Stimulated activated CD8-positive, alpha-beta memory T cell treated with anti-CD3 and anti-CD28 coated beads, Interleukin-7, amount 100 ng/mL, for 1 hour (primary cell): ENCODE results near the gene AGAP3.
A peak's percentile ranks its signal among the peaks of the same experiment; 100 is the strongest.

Source experiments
- DNase-seq, 2 donors: peaks; one replicate each; pipeline ENCODE4 v3.0.0-alpha.2; 2020; ENCODE audit warnings: low read depth in 2 of 2

Gene AGAP3

DNA sequence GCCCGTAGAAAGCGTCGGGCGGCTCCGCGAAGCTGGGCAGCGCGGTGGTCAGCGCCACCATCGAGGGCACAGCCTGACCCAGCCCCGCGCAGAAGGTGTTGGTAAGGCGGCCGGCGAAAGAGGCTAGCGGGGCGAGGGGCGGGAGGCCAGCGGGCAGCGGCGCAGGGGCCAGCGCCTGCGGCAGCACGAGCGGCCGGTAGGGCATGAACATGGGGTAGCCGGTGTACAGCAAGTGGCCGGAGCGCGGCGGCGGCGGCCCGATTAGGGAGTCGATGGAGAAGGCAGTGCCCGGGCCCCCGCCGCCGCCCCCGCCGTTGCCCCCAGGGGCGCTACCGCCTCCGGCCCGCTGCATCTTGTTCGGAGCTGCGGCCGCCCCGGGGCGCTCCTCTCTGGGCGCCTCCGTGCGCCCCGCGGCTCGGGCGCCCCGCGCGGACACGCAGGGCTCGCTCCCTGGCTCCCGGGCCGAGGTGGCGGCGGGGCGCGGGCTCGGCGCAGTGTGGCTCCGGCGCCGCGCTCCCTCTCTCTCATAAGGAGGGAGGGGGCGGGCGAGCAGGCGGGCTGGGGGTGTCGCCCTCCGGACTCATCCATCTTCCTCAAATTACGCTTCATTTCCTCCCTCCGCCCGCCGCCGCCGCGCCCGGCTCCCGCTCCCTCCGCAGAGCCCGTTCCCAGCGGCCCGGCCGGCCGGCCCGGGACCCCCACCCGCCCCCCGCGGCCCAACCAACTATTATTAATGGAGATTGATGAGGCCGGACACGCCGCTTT lies 81.1 kb downstream of the AGAP3 start, which contains the start of gene GBX1:
Gene GBX1 (minus strand): TSS at position 498 of the 765 bp plus-strand sequence. CDS start 146 bp downstream, at position 352.
- no peak for DNase-seq

DNA sequence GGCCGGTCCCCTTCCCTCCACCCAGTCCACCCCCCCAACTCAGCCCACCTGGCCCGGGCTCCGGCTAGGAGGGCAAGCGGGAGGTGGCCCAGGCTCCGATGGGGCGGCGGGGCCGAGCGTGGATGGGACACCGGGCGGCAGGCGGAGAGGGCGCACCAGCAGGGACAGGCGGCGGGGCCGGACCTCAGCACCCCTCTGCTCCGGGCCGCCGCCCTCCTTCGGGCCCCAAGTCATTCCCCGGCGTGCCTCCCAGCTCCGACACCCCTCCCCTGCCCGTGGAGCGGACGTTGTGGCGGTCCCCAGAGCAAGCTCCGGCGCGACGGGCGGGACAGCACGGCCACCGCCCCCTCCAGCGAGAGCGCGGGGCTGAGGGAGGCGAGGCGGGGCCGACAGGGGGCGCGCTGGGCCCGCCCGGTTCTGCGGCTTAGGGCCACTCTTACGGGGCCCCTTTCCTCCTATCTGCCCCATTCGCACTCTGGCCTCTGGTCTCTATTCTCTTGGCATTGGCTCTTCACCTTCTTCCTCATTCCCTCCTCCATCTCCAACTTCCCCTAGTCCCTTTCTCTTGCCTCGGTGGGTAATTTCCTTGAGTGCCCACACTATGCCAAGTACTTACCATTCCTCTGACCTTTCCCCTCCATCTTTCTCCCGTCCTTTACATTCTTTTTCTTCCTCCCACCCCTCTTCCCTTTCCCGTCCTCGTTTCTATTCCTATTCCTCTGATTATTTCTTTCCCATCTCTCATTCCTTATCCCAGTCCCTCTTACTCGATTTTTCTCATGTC lies 81.9 kb downstream of the AGAP3 start:
- DNase-seq, result peak in 1 of 2 donors; percentile 33

DNA sequence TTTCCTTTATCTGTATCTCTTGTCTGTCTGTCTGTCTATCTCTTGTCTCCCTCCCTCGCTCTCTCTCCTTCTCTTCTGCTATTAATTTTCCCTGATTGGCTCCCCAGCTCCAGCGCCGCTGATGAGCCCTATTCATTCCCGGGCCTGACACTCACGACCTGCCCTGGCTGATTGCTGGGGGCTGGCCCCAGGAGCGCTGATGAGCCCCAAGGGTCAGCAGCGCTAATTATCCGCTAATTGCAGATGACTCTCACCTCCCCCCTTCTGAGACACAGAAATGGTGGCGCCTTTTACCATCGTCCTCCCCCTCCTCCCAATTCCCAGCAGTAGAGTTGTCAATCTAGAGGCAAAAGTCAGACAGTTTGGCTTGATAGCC lies 82.5 kb downstream of the AGAP3 start:
- DNase-seq, result no peak

DNA sequence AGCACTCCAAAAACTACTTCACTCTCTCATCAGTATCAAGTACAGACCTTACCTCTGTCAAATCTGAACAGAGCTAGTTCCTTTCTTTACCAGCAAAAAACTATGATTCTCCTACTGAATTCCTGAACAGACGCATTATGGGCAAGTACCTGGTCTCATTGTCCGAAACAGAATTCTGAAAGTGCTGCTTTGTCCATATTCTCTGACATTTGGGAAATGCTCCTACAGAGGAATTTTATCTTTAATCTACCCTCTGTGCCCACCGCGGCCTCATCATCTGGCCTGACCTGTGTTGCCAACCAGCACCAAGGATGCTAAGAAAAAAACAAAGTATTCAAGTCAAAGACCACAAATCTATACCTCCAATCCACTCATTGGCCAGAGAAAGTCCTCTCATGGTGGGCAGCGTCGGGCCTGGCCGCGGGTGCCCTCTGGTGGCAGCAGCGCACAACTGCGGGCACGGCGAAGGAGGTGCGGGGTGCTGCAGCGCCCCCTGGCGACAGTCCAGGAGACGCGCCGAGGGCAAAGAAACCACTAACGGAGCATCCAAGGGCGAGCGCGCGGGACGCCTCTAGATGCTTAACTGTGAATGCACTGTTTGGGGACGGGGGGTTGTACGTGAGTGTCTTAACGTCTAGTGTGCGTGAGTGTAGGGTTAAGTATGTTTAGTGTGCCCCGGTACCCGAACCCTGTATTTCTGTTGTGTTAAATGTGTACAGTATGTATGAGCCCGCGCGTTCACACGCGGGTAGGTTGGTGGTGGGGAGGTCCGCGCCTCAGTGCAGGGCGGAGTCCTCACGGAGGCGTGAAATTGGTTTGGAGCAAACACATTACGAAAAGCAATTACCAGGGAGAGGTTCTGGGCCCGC lies 86.2 kb downstream of the AGAP3 start:
- peak; percentile 53 to 60 for DNase-seq

DNA sequence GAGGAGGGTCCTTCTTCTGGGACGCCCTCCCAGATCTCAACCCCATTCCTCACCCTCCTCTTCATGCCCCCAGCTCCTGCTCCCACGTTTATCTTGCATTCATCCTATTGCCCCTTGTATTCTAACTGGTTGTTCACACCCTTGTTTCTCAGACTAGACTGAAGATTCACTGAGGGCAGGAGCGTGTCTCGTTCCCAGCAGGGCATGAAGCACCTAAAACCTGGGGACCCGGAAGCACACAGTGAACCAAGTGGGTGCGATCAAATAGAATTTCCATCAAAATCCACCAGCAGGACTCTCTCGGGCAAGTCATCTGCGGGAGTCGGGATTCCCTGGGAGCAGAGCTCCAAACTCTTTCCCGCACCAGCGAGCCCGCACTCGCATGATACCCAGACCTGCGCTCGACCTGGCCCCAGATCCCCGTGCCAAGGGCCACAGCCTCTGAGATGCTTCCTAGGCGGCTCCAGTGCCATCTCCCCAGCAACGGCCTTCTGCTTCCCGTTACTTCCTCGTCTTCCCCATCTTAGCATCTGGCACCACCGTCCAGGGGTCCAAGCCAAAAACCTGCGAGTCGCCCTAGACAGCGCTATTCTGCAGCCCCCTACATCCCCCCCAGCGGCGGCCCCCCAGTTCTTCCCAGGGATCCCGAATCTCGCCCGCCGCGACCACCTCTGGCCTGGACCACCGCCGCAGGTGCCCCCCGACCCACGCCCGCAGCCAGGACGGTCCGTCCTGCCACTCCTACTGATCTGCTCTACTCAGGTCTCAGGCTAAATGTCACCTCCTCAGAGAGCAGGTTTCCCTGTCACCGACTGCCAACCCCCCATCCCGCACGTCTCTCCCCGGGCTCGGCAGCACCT lies 87.3 kb downstream of the AGAP3 start:
- no peak for DNase-seq

DNA sequence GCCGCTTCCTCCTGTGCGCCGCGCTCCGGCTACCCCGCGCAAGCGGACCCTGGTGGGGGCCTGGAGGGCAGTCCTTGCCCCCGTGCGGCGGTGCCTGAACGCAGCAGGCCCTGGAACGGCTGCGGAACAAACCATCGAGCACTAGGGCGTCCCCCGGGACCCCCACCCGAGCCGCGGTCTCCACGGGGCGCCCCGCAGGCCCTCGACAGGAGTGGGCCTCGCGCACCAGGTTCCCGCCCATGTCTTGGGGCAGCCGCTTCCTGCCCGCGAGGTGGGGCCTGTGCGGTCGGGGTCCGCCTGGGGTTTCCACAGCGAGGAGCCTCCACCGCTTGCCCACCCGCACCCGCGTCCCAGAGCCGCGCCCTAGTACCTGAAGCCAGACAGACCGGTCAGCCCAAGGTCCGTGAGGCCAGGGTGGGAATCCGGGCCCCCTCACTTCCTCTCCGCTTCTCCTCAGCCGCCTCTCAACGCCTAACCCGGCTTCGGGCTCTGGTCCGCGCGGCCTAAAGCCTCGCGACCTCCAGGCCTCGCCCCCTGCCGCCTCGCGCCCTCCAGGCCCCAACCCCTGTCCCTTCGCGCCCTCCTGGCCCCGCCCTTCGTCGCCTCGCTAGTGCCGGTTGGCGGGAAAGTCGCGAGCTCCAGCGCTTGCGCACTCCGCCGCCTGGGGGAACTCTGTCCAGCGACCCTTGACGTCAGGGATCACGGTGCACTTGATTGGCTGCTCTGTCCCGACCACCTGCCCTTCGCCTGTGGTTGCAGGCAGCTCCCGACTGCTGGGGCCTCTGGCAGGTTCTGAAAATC lies 88.2 kb downstream of the AGAP3 start:
- no peak for DNase-seq

DNA sequence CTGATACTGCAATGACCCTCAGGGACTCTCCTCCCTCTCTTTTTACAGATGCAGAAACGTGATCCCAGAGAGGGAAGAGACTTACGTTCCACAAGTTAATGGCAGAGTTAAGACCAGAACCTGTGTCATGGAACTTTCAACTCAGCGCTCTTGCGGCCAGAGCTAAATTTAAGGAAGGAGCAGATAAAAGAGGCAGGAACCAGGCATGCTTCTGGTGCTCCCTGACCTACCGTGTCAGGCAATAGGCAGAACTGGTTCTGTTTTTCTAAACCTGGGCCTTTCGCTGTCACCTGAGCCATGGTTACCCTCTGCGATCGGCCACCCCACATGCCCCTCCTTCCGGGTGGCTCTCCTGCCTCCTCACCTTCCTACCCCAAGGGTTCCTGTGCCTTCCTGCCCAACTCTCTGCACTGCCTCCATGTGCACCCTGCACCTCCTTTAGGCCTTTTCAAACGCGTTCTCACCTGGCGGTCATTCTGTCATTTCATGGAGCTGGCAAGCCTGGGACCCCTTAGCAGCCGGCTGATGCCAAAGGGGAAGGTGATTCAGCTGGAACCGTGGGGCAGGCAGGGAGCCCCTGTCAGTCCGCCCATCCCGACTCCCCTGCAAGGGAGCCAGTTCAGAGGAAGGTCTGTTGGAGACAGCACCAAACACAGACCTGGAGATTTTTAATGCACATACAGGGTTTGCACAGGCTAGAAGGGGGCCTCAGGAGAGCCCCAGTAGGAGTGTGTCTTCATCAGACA lies 88.9 kb downstream of the AGAP3 start:
- no peak for DNase-seq

DNA sequence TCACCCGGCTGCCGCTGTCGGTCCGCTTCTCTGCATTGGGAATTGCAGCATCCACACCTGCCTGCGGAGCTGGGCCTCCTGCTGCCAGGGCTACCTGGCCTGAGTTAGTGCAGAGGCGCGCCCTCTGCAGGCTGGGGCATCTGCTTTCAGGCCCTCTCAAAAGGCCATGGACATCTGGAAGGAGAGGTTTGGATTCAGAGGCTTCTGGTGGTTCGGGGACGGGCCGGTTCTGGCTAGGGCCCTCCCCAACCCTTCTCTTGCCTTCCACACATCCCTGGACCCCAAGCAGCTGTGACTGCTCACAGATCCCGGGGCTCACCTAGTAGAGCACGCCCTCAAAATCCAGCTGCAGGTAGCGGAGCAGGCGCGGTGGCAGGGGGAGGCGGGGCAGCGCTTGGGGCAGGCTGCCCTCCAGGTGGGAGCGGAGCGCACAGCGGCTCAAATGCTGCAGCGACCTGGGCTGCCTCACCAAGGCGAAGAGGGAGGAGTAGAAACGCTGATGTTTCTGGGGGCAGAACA lies 89.6 kb downstream of the AGAP3 start:
- no peak for DNase-seq

DNA sequence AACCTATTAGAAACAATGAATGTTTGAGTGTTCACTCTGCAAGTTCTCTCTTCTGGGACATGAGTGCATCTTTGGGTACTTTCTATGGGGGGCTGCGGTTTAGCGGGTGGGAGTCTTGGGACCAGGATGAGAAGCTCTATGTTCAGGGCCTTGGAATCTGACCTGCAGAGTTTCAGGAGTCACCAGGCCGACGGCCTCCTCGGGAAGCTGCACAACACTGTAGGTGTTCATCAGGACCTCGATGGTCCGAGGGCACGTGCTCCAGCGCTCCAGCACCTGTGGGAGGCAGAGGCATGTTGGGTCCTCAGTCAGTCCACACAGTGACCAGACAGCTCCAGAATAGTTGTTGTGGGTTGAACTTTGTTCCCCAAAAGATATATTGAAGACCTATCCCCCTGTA lies 90.1 kb downstream of the AGAP3 start:
- DNase-seq, result no peak

DNA sequence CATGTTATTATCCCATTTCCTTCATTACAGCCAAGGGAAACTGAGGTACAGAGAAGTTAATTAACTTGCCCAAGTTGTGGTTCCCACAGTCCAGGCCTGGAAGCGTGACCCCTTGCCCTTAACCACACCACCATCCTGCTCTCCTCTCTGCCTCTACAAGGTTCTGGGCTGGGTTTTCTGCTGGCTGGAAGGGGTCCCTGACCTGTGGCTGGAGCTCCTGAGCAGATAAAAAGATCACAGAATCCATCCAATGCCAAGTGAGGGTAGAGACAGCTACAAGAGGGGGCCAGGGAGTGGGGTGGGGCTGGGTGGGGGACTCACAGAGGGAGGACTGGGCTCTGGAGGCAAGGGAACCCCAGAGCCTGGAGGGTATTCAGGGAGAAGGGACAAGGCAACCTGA lies 91.0 kb downstream of the AGAP3 start:
- no peak for DNase-seq

DNA sequence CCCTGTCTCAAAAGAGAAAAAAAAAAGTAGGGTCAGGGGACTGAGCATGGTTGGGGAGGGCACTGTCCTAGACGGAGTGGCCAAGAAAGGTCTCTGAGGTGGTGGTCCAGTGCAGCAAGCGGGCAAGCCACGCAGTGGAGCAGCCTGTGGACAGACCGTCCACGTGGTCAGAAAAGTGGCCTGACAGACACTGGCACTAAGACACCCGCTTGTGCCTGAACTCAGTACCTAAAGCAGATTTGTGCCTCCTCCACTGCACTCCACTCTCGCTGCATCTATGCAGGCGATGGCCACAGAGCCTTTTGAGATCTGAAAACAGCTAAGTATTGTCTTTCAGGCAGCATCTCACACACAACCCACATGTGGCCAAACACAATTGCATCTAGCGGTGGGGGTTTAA lies 92.0 kb downstream of the AGAP3 start:
- DNase-seq, result no peak

DNA sequence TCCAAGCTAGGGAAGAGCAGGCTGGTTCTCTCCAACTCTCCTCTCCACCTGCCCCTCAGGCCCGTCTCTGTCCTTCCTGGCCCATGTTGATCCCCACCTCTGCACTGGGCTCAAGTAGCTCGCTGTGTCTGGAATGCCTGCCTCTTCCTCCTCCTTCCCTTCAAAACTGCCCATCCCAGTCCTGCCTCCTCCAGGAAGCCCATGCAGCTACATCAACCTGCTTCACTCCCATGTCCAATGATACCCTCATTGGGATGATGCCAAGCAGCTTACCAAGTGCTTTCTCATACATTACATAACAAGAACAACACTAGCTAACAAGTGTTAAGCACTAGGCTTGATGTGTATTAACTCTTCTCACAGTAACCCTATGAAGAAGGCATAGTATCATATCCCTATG lies 92.6 kb downstream of the AGAP3 start:
- no peak for DNase-seq

DNA sequence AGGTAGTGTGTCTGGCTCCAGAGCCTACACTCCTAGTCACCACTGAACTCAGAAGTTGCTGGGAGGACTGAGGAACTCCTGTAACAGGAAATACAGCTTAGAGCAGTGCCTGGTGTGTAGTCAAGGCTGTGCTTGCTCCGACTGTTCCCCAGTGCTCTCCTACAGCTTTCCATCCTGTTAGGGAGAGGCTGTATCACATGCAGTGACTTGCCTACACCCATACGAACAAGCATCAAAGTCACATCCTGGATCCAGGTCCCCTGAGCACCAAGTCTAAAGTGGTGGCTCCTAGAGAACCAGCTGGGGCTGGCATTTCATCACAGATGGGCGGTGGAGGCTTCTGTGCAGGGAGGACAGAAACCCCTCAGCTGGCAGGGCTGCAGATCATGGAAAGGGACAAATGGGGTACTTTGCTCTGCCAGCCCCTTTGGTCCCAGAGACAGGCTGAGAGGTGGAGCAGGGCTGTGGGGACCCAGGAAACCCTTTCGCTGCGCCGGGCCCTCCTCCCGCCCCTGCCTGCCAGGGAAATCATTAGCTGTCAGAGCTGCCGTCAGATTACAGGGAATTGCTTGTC lies 93.1 kb downstream of the AGAP3 start:
- no peak for DNase-seq

DNA sequence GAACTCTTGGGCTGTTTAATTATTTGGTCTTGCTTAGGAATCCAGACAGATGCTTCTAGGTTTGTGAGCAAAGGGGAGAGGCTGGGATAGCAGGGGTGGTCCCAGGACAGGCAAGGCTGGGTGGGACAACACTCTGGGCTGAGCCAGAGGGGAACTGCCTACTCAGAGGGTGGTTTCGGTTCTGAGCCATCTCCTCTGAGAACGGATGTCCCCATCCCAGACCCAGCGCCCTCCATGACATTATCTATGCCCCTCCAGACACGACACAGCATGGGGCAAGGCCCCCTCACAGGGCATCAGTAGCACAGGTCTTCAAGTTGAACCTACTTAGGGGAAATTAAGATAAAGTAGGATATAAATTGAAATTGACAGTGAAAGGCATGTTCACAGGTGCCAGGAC lies 93.7 kb downstream of the AGAP3 start:
- DNase-seq, result no peak

DNA sequence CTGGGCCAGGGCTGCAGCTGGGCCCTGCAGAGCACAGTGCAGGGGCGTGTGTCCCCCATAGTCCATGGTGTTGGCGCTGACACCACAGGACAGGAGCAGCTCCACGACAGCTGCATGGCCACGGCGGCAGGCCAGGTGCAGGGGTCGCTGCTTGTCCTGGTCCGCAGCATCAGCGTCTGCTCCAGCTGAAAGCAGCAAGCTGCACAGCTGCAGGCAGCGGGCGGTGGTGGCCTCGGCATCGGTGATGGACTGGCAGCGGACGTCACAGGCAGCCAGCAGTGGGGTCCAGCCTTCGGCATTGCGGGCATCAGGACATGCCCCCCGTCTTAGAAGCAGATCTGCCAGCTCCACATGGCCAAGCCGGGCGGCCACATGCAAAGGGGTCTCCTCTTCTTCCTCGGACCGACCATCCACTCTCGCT lies 94.7 kb downstream of the AGAP3 start:
- DNase-seq, result no peak

DNA sequence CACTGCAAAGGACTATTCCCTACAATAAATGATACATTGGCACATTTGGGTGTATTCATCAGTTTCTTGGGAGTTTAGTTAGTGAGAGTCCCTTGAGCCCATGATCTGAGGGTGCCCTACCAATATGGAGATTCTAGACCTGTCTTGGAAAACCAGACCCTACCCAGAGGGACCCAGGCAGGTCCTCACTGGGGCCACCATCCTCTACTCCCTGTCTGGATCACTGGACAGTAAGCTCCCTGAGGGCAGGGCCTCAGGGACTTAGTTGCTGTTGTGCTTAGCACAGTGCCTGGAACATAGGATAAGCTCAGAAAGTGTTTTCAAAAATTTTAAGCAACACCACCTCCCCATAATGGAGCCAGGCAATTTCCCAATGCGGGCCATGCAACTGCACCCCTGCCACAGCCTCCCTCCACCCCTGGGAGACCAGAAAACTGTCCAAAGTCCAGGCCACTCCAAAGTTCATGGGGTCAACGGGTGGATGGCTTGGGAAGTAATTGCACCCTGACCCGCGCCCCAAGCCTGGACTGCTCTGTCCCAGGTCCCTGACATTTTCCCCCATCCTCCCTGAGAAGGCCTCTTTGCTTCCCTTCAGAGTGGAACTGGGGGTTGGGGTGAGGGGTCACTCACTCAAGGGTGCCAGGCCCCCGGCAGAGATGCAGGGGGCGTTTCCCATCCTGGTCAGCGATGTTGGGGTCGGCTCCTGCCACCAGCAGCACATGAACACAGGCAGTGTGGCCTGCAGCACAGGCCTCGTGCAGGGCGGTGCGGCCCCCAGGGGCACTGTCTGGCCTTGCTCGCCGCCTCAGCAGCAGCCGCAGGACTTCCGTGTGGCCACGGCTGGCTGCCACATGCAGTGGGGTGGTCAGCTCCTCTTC lies 99.7 kb downstream of the AGAP3 start:
- no peak for DNase-seq

DNA sequence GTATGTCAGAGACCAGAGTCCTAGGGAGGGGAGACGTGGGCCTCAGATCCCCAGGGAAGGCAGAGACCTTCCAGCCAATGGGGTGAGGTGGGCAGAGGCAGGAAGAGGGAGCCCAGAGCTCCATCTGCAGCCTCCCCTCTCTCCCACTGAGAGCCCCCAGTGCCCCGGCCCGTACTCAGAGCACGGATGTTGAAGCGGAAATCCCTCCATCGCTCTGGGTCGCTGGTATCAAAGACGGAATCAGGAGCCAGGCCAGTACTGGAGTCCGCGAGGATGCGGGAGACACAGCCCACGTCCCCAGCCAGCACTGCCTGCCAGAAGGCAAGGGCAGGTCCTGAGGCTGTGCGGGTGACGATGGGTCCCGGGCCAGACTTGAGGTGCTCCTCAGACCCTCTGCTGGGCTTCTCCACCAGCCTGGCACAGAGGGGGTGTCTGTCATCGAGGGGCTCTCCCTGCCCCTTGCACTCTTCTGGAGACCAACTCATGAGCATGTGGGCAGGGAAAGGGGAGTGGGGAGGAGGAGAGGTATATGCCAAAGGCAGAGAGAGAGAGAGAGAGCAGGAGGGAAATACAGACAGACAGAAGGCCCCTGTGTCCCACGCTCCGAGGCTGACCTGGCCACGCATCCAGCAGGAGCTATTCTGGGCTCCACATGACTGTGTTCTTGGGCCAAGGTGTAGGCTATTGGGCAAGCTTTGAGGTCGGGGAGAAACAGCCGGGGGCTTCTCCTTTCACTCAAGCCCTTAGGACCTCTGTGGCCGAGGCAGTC lies 100.5 kb downstream of the AGAP3 start, which contains the start of gene ASB10:
Gene ASB10 (minus strand): TSS at position 611 of the 769 bp plus-strand sequence. CDS start 120 bp downstream, at position 491.
- no peak for DNase-seq
